Measurements from ENCODE around the gene ZNF81.
"Not testable (repeated sequence)": the region's sequence is repeated elsewhere in the genome, so short reads cannot be mapped to it uniquely, and the experiment has no call there.

ZNF81 gene

GRCh38 chrX:47936940-47937317 lies 100.2 kb downstream of the ZNF81 start:
- DNase-seq: no peak

- no peak for DNase-seq
These were observed 103.7 kb downstream of the ZNF81 start for GRCh38 chrX:47940448-47940847.

- no peak for DNase-seq
These were observed 104.7 kb downstream of the ZNF81 start for GRCh38 chrX:47941423-47941822.

GRCh38 chrX:47955295-47955694 lies 118.6 kb downstream of the ZNF81 start:
- DNase-seq: not testable (repeated sequence)

GRCh38 chrX:47956016-47956415 lies 119.3 kb downstream of the ZNF81 start:
- no peak for DNase-seq

- not testable (repeated sequence) for DNase-seq
These were observed 121.5 kb downstream of the ZNF81 start for GRCh38 chrX:47958206-47958605.

- no peak for DNase-seq
These were observed 122.2 kb downstream of the ZNF81 start for GRCh38 chrX:47958761-47959342.

- DNase-seq: no peak
These were observed 123.7 kb downstream of the ZNF81 start for GRCh38 chrX:47960406-47960805.

- not testable (repeated sequence) for DNase-seq
These were observed 125.1 kb downstream of the ZNF81 start for GRCh38 chrX:47961830-47962229.

- DNase-seq: not testable (repeated sequence)
These were observed 128.8 kb downstream of the ZNF81 start for GRCh38 chrX:47965526-47965925.

Data from femur (tissue), 1 donor.